WTC11 (cell line): ENCODE data around the gene SPECC1L. TPM values are rescaled to one million over a fixed set of nuclear protein-coding genes. Genes with fewer than 3 reads are reported as not detected.
A peak's percentile ranks its signal among the peaks of the same experiment; 100 is the strongest.
"Not testable (repeated sequence)": the region's sequence is repeated elsewhere in the genome, so short reads cannot be mapped to it uniquely, and the experiment has no call there.

ENCODE experiments used
- ATAC-seq: fragments of 200-7000 bp; cut with Tn5 transposase; 2 replicates; pipeline ENCODE4 v1.10.0; 2021; ENCODE audit warnings: mild to moderate bottlenecking, moderate library complexity
- CTCF ChIA-PET: fragments of 300-600 bp; sonication (Branson Sonifier 250); formaldehyde crosslinking; loops from one replicate; lab custom pipeline; 2021; ENCODE audit warnings: antibody characterized with exemption; lab: Charles Lee
- POLR2A ChIA-PET: fragments of 350-600 bp; sonication (Branson Sonifier 250); formaldehyde crosslinking; loops from one replicate; lab custom pipeline; 2021; ENCODE audit warnings: antibody characterized with exemption; lab: Charles Lee
- DNase-seq: peaks from one replicate; pipeline ENCODE4 v3.0.0; 2021; ENCODE audit warnings: low spot score
- H3K27ac Mint-ChIP-seq: 2 replicates; pipeline ENCODE4 v1.8.0; 2021; ENCODE audit warnings: mixed read lengths
- H3K27me3 Mint-ChIP-seq: 2 replicates; pipeline ENCODE4 v1.8.0; 2021; ENCODE audit warnings: low read depth, mild to moderate bottlenecking, moderate library complexity, mixed read lengths
- H3K36me3 Mint-ChIP-seq: 2 replicates; pipeline ENCODE4 v1.8.0; 2021; ENCODE audit warnings: mixed read lengths
- H3K4me1 Mint-ChIP-seq: 2 replicates; pipeline ENCODE4 v1.8.0; 2022; ENCODE audit warnings: mixed read lengths
- H3K4me3 Mint-ChIP-seq: 2 replicates; pipeline ENCODE4 v1.8.0; 2021; ENCODE audit warnings: mild to moderate bottlenecking, moderate library complexity, mixed read lengths
- H3K9me3 Mint-ChIP-seq: 2 replicates; pipeline ENCODE4 v1.8.0; 2021; ENCODE audit warnings: mixed read lengths
- total RNA-seq: library from RNA; stranded (reverse); gene quantifications from 3 replicates; pipeline ENCODE4 v1.2.3, GENCODE V29; 2021
- TF ChIP-seq, protein P1 (sequence below): fragments of 200-600 bp; IDR thresholded peaks from 2 replicates; pipeline ENCODE4 v1.8.0; 2022; ENCODE audit warnings: antibody characterized with exemption
- TF ChIP-seq, protein P2 (sequence below): sonication (generic); formaldehyde crosslinking; IDR thresholded peaks from 2 replicates; pipeline ENCODE4 v1.8.0; 2022; ENCODE audit warnings: missing genetic modification reagents

SPECC1L gene
- total RNA-seq, 1 experiment from 2014 or later: 44.6 TPM

DNA sequence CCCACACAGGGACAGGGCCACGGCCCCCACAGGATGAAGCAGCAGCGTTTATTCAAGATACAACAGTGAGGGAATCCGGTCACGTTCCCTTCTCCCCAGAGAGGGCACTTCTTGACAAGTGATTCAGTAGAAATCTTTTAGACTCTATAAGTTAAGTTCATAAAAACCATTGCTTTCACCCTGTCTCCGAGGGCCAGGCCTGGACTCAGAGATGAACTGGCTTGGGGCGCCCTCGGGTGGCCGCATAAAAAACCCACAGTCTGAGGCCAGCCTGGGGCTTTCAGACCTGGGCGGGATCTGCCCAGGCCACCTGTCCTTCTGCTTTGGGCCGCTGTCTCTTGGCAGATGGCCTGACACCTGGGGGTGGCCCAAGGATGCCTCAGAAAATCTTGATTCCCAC is 11.2 kb upstream of the SPECC1L start:
- CTCF ChIA-PET, H3K36me3 Mint-ChIP-seq: not testable (repeated sequence)

DNA sequence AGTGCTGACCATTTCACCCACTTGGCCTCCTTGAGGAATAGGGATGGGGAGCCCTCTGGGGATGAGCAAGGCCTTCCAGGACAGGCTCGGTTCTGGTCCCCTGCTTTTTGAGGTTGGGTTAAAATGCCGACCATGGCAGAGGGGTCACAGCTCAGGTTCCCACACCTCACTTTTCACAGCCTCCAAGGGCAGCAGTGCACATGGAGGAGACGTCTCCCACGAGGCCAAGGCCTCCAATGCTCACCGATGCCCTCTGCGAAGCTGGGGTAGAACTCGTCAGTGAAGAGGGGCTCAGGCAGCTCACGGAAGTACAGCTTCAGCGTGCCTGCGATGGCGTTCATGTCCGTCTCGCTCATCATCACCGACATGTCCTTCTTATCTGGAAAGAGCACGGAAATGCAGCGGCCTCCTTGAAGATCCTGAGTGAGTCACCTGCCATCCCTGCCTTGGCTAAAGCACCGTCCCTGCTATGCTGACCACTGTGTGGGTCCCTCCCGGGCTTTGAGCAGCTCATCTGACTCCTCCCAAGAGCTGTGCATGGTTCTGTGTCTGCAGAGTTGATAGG is 8.4 kb upstream of the SPECC1L start:
- DNase-seq, H3K27me3 Mint-ChIP-seq, H3K4me3 Mint-ChIP-seq, ATAC-seq, H3K36me3 Mint-ChIP-seq, CTCF ChIA-PET, H3K4me1 Mint-ChIP-seq, POLR2A ChIA-PET, H3K27ac Mint-ChIP-seq, H3K9me3 Mint-ChIP-seq: not testable (repeated sequence)

More for the DNA sequence above, 11.2 kb upstream of the SPECC1L start:
- ATAC-seq, H3K9me3 Mint-ChIP-seq, H3K27me3 Mint-ChIP-seq, POLR2A ChIA-PET, H3K4me3 Mint-ChIP-seq, H3K4me1 Mint-ChIP-seq, H3K27ac Mint-ChIP-seq: not testable (repeated sequence)
- DNase-seq: peak; percentile 82
- TF ChIP-seq, protein P1, sequence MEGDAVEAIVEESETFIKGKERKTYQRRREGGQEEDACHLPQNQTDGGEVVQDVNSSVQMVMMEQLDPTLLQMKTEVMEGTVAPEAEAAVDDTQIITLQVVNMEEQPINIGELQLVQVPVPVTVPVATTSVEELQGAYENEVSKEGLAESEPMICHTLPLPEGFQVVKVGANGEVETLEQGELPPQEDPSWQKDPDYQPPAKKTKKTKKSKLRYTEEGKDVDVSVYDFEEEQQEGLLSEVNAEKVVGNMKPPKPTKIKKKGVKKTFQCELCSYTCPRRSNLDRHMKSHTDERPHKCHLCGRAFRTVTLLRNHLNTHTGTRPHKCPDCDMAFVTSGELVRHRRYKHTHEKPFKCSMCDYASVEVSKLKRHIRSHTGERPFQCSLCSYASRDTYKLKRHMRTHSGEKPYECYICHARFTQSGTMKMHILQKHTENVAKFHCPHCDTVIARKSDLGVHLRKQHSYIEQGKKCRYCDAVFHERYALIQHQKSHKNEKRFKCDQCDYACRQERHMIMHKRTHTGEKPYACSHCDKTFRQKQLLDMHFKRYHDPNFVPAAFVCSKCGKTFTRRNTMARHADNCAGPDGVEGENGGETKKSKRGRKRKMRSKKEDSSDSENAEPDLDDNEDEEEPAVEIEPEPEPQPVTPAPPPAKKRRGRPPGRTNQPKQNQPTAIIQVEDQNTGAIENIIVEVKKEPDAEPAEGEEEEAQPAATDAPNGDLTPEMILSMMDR: peak; percentile 41; the same call in 1 of the 2 replicates

DNA sequence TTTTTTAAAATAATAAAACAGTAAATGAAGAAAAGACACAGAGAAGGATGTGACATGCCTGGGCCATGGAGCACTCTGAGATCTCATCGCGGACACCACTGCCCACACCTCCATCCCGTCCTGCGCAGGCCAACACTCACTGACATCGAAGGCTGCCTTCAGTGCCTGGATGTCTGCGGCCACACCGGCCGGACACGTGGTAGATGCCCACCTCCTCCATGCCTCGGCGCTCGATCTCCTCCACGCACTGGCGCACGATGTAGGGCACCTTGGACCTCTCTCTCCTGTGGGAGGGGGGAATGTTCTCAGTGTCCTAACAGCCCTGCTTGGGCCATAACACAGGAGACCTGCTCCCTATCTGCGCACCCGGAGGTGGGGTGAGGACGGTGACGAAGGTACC is 7.2 kb upstream of the SPECC1L start:
- H3K4me3 Mint-ChIP-seq, H3K27me3 Mint-ChIP-seq, DNase-seq, H3K9me3 Mint-ChIP-seq, CTCF ChIA-PET, ATAC-seq, H3K4me1 Mint-ChIP-seq, H3K36me3 Mint-ChIP-seq, POLR2A ChIA-PET: not testable (repeated sequence)
- 0 out of 2 replicates have a peak overlapping the region, but pooled peaks have one; percentile 15 for H3K27ac Mint-ChIP-seq

DNA sequence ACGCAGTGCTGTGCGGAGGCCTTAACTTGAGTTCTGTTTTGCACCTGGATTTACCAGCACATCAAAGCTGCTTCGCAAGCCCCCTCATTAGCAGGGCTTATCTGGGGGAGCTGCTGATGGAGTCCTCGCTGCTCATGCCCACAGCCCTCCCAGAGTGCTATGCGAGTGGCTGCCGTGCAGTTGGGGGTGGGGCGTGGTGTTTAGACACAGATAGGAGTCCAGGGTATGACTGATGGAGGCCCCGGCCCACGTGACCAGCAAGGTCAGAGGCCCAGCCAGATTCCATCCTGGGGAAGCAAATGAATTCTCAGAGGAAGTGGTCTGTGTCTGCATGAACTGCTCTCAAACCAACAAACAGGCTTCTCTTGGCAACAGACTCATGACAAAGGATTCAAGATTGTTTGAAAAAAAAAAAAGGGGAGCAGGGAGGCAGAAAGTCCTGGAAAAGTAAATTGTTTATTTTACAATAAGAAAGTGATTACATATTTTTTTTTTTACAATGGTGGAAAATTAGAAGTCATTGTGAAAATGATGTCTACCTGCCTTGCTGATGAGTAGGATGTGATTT is 6.2 kb upstream of the SPECC1L start:
- H3K27me3 Mint-ChIP-seq, H3K4me3 Mint-ChIP-seq, H3K4me1 Mint-ChIP-seq, H3K9me3 Mint-ChIP-seq, H3K36me3 Mint-ChIP-seq, ATAC-seq, CTCF ChIA-PET, H3K27ac Mint-ChIP-seq, DNase-seq, POLR2A ChIA-PET: not testable (repeated sequence)

DNA sequence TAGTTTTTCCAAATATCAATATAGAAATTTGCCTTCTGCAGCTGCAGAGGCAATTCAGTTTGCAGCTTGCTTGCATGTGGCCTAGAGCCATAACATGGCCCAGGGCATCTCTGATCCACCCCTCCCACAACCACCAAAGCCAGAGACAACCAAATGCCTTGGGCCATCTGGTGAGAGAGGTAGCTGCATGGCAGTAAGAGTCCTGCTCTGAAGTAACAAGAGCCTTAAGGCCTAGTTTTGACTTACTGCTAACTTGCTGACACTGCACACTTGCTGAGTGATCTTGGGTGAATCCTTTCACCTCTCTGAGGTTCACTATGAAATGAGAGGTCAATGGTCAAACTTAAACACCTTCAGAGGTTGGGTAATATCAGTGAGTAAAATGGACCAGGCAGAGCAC is 4.9 kb upstream of the SPECC1L start:
- H3K27ac Mint-ChIP-seq: no peak overlapping the region
- H3K27me3 Mint-ChIP-seq: no peaks in the 10 kb centered on the region
- ATAC-seq: no peak
- POLR2A ChIA-PET: no interaction called here
- H3K36me3 Mint-ChIP-seq: no peaks in the 10 kb centered on the region
- H3K9me3 Mint-ChIP-seq: no peaks in the 10 kb centered on the region
- H3K4me1 Mint-ChIP-seq: peaks cover 7% of the 10 kb centered on the region
- no peak overlapping the region for H3K4me3 Mint-ChIP-seq
- DNase-seq: no peak
- TF ChIP-seq, protein P1: no peak
- TF ChIP-seq, protein P2, sequence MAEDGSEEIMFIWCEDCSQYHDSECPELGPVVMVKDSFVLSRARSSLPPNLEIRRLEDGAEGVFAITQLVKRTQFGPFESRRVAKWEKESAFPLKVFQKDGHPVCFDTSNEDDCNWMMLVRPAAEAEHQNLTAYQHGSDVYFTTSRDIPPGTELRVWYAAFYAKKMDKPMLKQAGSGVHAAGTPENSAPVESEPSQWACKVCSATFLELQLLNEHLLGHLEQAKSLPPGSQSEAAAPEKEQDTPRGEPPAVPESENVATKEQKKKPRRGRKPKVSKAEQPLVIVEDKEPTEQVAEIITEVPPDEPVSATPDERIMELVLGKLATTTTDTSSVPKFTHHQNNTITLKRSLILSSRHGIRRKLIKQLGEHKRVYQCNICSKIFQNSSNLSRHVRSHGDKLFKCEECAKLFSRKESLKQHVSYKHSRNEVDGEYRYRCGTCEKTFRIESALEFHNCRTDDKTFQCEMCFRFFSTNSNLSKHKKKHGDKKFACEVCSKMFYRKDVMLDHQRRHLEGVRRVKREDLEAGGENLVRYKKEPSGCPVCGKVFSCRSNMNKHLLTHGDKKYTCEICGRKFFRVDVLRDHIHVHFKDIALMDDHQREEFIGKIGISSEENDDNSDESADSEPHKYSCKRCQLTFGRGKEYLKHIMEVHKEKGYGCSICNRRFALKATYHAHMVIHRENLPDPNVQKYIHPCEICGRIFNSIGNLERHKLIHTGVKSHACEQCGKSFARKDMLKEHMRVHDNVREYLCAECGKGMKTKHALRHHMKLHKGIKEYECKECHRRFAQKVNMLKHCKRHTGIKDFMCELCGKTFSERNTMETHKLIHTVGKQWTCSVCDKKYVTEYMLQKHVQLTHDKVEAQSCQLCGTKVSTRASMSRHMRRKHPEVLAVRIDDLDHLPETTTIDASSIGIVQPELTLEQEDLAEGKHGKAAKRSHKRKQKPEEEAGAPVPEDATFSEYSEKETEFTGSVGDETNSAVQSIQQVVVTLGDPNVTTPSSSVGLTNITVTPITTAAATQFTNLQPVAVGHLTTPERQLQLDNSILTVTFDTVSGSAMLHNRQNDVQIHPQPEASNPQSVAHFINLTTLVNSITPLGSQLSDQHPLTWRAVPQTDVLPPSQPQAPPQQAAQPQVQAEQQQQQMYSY (CRISPR knock-in tag): no peak
- CTCF ChIA-PET: no interaction called here

DNA sequence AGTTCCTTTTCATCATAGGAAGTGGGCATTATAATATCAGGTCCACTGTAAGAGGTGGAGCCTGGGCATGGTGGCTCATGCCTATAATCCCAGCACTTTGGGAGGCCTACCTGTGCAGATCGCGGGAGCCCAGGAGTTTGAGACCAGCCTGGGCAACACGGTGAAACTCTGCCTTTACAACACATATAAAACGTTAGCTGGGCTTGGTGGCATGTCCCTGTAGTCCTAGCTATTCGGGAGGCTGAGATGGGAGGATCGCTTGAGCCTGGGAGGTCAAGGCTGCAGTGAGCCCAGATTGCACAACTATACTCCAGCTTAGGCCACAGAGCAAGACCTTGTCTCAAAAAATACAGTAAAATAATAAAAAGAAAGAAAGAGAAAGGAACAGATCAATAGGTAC is 4.1 kb upstream of the SPECC1L start:
- CTCF ChIA-PET, H3K4me1 Mint-ChIP-seq, H3K36me3 Mint-ChIP-seq, H3K4me3 Mint-ChIP-seq, ATAC-seq, H3K9me3 Mint-ChIP-seq, H3K27me3 Mint-ChIP-seq, H3K27ac Mint-ChIP-seq, DNase-seq, POLR2A ChIA-PET: not testable (repeated sequence)
